RWPE1 (cell line): ENCODE data around the gene DUSP22.

Experiments used
- CTCF ChIA-PET: fragments of 350-600 bp; sonication (Branson Sonifier 250); formaldehyde crosslinking; extraction: SDS; loops from one replicate; lab custom pipeline; 2021; lab: Yijun Ruan, JAX
- POLR2A ChIA-PET: fragments of 400-600 bp; formaldehyde crosslinking; extraction: SDS; loops from one replicate; lab custom pipeline; 2020; ENCODE audit warnings: antibody characterized with exemption; ENCODE audit not compliant: low non-redundant PET; lab: Yijun Ruan, JAX
- DNase-seq: peaks from one replicate; pipeline ENCODE4 v3.0.0; 2012; ENCODE audit warnings: low spot score
- H3K27ac ChIP-seq: fragments of 450-650 bp; 2 replicates; pipeline ENCODE4 v1.5.1; 2017
- TF ChIP-seq, protein P1 (sequence below): fragments of 450-650 bp; conservative IDR thresholded peaks from 2 replicates; pipeline ENCODE4 v1.5.1; 2017; ENCODE audit warnings: low read depth, mild to moderate bottlenecking

DUSP22 gene

DNA sequence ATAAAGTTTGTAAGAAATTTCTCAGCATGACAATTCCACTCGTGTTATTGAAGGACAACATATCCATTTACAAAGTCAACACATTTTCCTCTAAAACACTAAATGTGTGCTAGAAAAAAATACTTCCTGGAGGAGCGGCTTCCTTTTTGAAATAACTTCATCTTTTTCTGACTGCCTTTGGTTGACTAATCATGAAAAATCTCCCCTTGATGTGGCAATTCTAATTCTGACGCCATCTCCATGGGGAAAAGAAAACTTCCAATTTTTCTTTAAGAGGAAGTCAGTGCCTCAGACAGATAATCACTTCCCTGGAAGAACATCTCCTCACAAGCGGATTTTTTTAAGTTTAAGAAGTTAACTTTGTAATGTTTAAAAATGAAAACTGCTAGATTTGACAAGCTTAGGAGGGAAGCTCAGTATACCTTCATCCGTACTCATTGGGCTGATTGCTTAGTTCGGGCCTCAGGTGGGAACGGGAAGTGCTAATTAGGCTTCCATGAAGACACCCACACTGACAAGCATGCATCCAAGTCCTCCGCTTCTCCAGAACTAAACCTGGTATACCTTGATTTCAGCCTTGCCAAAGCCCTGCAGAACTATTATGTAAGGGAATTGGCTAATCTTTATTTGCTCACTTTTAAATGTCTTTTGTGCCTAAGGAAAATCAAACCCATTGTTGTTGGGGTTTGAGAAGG, 35.1 kb upstream of the DUSP22 start:
- H3K27ac ChIP-seq, result no peak overlapping the region
- CTCF ChIA-PET, result interaction anchor here (0.9 kb wide), 1 partner anchor 97 kb away, joined by 4 read pairs; no protein-coding TSS in a partner anchor
- POLR2A ChIA-PET, result no interaction called here
- peak; percentile 72 for DNase-seq
- TF ChIP-seq, protein P1, sequence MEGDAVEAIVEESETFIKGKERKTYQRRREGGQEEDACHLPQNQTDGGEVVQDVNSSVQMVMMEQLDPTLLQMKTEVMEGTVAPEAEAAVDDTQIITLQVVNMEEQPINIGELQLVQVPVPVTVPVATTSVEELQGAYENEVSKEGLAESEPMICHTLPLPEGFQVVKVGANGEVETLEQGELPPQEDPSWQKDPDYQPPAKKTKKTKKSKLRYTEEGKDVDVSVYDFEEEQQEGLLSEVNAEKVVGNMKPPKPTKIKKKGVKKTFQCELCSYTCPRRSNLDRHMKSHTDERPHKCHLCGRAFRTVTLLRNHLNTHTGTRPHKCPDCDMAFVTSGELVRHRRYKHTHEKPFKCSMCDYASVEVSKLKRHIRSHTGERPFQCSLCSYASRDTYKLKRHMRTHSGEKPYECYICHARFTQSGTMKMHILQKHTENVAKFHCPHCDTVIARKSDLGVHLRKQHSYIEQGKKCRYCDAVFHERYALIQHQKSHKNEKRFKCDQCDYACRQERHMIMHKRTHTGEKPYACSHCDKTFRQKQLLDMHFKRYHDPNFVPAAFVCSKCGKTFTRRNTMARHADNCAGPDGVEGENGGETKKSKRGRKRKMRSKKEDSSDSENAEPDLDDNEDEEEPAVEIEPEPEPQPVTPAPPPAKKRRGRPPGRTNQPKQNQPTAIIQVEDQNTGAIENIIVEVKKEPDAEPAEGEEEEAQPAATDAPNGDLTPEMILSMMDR, result no peak

DNA sequence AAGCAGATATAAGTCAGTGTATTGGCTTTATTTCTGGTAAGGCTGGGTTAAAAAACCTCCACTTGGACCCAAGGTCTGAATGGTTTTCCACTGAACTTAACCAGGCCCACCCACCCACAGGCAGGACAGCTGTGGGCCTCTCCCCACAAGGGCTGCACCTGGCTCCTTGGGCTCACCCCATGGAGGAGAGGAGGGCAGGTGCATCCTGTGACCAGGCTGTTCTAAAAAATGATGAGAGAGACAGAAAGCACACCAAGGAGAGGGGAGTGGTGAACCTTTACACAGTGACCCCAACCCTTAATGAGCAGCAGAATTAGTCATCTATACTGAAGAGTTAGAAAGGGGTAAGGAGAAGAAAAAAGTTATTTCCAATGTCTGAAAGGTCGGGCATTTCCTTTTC, 34.5 kb upstream of the DUSP22 start:
- ChIA-PET CTCF (no interaction called here), POLR2A (no interaction called here)
- TF ChIP-seq, protein P1, result no peak
- H3K27ac ChIP-seq, result no peak overlapping the region
- DNase-seq, result no peak

DNA sequence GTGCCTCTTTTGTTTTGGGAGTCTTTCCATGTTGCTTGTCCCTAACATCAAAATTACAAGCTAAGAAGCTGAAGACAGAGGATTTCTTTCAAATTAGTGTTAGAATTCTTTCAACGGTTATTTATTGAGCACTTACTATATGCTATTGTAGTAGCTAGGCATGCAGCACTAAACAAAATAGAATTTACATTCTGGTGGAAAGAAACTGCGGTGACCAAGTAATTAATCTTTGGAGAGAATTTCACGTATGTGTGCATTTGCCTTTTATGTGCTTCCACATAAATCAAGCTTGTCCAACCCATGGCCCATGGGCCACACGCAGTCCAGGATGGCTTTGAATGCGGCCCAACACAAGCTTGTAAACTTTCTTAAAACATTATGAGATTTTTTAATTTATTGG, 33.0 kb upstream of the DUSP22 start:
- TF ChIP-seq, protein P1, result no peak

DNA sequence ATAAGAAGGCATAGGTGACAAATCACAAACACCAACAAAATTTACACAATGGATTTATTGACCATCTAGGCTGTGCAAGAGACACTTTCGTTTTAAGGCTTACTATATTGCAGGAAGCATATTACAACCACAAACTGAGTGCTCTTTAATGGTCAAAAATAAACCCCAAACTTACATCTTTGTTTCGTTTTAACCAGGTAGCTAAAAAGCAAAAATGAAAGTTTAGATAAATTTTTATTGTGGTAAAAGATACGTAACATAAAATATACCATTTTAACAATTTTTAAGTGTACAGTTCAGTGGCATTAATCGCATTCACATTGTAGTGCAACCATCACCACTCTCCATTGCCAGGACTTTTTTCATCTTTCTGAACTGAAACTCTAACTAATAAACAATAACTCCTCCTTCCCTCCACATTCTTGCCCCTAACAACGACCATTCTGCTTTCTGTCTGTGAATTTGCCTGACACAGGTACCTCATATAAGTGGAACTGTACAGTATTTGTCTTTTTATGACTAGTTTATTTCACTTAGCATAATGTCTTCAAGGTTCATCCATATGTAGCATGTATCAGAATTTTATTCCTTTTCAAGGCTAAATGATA, 32.3 kb upstream of the DUSP22 start:
- H3K27ac ChIP-seq, result no peak overlapping the region
- TF ChIP-seq, protein P1, result no peak
- CTCF ChIA-PET, result no interaction called here
- POLR2A ChIA-PET, result no interaction called here
- no peak for DNase-seq

More for the DNA sequence above, 33.0 kb upstream of the DUSP22 start:
- no peak overlapping the region for H3K27ac ChIP-seq
- ChIA-PET CTCF (no interaction called here), POLR2A (no interaction called here)
- DNase-seq, result no peak

DNA sequence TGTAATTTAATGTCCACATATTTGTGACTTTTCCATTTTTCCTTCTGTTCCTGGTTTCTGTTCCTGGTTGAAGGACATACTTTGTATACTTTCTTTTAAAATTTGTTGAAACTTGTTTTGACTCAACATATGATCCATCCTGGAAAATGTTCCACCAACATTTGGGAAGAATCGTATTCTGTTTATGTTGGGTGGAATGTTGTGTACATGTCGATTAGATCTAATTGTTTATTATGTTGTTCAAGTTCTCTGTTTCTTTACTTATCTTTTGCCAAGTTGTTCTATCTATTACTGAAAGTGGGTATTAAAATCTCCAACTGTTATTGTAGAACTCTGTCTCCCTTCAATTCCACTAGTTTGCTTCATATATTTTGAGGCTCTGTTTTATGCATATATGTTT, 27.7 kb upstream of the DUSP22 start:
- TF ChIP-seq, protein P1, result no peak
- ChIA-PET POLR2A (no interaction called here), CTCF (no interaction called here)

DNA sequence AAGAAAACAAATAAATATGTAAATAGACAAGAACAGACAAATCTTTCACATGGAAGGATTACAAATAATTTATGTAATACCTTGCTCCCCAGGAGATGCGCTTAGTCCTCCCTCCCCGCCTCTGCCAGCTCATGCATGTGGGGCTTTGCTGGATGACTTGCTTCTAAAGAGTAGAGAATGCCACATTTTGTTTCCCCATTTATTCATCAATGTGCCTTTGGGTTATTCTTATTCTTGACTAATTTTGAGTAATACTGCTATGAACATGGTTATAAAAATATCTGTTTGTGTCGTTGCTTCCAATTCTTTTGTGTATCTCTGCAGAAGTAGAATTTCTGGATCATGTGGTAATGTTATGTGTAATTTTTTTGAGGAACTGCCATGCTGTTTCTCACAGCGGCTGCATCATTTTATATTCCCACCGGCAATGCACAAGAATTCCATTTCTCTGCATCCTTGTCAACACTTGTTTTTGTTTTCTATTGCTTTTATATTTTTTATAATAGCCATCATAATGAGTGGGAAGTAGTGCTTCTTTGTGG, 23.8 kb upstream of the DUSP22 start:
- CTCF ChIA-PET, result no interaction called here
- POLR2A ChIA-PET, result no interaction called here

More for the DNA sequence above, 27.7 kb upstream of the DUSP22 start:
- no peak for DNase-seq
- H3K27ac ChIP-seq, result no peak overlapping the region

More for the DNA sequence above, 23.8 kb upstream of the DUSP22 start:
- H3K27ac ChIP-seq, result no peak overlapping the region
- no peak for DNase-seq
- TF ChIP-seq, protein P1, result no peak
